CD1c-positive myeloid dendritic cell (primary cell): ENCODE measurements around the gene PLEKHA1.

Experiments used
- DNase-seq: peaks from one replicate; pipeline ENCODE4 v3.0.0-alpha.2; 2016; ENCODE audit errors: extremely low spot score

Gene PLEKHA1

DNA sequence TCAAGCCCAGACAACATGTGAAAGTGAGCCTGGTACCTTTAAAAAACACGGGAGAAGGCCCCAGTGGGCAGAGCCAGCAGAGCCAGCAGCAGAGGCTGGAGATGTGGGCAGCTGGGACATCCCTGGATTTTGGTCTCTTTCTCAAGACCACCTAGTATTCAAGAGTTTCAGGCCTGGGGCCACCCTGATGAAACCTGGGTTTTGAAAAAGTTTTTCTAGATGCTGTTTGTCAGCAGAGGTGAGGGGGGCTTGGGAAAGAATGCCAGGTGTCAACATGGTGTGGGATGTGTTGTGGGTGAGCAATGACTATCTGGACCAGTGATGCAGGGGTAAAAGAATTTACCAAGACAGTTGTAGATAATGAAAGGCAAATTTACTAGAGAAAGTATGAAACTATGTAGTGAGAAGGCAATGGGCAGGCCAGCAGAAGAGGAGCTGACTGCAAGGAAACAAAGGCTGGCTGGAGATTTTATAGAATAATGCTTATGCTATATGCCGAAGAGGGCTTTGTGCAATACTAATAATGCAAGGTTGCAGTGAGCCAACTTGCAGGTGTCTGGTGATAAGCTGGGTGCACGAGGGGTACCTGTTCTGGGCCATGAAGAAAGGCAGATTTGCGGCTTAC is 28.1 kb upstream of the PLEKHA1 start:
- DNase-seq, result no peak

DNA sequence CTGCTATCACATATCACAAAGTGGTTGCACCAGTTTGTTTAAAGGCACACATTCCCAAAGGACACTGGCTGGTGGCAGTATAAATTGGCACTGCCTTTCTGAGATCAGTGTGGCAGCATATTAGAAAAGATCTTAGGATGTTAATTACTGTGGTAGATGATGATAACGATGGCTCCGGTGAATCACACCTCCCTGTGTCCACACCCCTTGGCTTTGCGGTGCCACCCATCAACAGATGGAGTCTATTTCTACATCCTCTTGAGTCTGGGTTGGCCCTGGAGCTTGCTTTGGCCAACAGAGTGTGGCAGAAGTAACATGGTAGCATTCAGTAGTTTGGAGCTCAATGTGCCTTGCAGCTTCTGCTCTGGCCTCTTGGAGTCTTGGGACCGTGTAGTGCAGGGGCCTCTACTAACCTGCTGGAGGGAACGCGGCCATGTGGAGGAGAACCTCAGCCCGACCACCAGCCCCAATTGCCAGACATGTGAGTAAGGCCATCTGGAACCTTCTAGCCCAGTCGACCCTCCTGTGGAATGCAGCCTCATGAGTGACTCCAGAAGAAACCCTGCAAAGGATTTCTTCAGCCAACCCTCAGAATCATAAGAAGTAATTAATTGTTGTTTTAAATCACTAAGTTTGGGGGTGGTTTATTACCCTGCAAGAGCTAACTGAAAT is 27.2 kb upstream of the PLEKHA1 start:
- no peak for DNase-seq

DNA sequence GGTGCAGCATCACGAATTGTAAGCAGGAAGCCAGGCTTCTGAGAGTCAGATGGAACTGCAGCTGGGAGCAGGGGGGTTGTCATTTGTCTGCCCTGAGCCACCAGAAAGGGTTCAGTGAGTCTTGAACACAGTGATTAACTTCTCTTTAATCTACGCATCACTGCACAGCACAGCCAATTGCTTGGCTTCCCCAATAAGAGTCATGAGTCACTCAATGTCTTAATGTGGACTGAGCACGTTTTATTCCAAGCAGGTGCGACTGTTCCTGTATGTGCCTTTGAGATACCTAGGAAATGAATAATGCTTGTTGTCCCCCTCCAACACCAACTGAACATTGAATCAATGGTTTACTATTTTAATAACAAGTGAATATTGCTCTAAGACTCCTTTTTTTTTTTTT is 26.0 kb upstream of the PLEKHA1 start:
- no peak for DNase-seq

DNA sequence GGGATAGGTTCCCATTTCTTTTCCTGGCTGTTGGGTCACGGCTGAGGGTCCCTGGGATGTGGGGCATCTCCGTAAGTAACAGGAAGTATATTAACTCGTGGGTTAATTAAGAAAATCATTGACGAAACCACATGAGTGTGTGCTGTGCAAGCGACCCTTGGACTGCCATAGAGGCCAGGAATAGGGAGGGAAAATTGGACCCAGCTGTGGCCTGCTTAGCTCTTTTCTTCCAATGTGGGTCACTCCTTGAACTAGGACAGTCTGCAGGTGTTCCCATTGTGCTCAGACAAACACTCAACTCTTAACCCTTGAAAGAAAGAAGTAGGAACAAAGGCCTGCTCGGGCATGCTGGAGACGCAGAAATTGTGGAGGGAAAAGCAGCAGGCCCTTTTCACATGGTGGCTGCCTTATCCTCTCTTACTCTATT is 25.6 kb upstream of the PLEKHA1 start:
- no peak for DNase-seq

DNA sequence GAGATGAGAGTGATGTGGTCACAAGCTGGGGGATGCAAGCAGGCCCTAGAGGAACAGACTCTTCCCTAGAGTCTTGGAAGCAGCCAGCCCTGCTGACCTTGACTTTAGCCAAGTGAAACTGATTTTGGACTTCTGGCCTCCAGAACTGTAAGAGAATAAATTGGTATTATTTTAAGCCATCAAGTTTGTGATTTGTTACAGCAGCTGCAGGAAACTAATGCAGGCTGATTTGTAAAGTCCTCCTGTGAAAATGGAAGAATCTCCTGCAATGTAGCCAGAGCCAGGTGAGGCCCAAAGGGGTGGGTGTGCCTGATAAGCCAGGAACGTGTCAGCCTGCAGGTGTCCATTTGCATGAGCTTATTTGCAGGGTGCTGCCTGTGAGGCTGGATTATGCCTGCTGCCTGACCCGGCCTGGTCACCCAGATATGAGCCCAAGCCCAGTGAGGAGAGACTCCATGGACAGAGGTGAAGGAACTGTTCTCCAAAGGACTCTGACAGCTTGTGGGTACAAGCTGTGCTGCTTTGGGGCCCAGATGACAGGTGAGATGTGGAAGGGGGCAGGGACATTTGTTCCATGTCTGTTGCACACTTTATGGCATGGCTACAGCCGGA is 24.6 kb upstream of the PLEKHA1 start:
- no peak for DNase-seq

DNA sequence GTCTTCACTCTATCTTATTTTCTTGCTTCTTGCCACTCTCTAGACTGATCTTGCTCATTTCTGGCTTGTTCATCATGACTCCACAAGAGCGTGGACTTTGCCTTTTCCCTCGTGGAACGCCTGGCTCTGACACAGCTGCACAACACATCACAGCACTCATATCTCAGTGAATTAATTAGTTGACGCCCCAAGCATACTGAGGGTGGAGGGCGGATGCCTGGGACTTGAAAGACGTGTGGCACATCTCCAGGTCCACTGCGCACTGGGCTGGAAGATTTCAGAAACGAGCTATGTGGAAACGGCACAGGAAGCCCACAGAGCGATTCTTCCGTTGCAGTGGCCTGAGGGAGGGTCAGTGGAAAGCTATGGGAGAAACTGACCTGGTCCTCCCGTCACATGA is 23.6 kb upstream of the PLEKHA1 start:
- DNase-seq, result no peak

DNA sequence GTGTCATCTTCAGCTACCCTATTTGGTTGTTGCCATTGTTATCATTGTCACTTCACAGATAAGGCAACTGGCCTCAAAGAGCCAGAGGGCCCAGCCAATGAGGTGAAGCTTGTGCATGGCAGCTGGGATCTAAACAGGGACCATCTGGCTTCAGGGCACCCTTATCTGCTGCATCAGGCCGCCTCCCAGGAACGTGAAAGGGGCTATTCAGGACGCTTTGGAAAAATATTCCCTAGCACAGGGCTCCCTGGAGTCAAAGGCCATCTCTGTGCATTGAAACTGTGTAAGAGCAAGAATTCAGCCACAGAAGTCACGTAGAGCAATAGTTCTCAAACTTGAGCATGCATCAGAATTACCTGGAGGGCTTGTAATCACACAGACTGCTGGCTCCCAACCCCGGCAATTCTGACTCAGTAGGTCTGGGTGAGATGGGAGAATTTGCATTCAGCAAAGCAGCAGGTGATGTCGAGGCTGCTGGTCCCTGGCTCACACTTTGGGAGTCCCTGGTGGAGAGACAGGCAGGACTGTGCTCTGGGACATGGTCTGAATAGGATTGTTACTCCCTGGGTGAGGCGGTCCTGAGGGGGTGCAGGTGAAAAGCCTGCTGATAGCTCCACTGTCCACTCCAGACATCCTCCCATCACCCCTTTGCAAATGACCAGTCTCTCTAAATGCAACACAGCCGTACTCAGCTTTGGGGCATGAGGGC is 21.5 kb upstream of the PLEKHA1 start:
- DNase-seq, result no peak

DNA sequence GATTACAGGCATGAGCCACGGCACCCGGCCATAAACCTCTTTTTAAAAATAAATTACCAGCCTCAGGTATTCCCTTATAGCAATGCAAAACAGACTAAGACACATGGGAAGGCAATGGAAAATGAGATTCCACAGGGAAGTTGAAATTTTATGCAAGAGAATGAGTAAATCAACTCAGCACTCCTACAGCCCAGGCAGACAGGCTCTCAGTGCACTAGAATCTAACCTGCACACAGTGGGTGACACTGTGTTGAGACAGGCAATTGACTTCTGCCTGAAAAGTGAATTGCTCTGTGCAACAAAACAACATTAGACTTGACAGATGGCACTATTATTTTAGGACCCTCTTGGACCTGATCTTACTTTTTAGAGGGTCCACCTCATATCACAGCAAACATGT is 20.1 kb upstream of the PLEKHA1 start:
- no peak for DNase-seq

DNA sequence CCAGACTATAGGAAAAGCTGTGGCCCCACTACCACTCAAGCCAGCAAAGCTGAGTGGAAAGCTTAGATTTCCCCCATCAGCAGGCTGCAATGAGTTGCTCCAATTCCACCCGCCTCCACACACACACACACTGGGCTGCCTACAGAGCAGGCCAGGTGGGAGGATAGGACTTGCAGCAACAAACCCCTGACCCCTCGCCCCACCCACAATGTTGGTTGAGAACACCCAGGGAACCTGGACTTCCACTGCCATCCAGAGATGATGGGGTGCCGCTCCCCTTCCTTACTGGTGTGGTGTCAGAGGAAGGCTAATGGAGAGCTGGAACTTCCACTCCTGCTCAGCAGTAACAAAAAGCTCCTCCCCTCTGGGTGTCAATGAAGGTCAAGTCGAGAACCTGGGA is 16.8 kb upstream of the PLEKHA1 start:
- DNase-seq, result no peak

DNA sequence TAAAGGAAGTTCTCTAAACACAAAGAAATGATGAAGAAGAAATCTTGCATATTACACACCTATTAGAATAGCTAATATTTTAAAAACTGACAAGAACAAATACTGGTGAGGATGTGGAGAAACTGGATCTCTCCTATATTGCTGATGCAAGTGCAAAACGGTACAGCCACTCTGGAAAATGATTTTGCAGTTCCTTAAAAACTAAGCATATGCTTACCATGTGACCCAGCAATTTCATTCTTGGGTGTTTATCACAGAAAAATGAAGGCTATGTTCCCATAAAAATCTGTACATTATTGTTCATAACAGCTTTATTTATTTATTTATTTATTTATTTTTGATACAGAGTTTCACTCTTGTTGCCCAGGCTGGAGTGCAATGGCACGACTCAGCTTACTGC is 14.9 kb upstream of the PLEKHA1 start:
- no peak for DNase-seq

DNA sequence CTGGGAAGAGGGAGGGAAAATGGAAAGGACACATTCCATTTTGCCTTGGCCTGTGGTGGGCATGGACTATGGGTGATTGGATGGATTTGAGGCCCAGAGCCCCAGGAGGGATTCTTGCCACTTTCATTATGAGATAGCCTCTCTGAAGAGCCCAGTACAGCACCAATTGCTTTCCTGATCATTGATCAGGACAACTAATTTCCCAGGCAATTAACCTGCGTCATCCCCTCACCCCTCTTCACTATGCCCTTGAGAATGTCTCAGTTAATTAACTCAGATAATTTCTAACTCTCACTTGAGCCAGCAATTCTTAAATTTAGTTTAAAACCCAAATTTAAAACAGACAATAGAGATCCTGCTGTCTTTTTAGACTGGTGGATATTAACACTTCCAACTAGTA is 13.5 kb upstream of the PLEKHA1 start:
- DNase-seq, result no peak

DNA sequence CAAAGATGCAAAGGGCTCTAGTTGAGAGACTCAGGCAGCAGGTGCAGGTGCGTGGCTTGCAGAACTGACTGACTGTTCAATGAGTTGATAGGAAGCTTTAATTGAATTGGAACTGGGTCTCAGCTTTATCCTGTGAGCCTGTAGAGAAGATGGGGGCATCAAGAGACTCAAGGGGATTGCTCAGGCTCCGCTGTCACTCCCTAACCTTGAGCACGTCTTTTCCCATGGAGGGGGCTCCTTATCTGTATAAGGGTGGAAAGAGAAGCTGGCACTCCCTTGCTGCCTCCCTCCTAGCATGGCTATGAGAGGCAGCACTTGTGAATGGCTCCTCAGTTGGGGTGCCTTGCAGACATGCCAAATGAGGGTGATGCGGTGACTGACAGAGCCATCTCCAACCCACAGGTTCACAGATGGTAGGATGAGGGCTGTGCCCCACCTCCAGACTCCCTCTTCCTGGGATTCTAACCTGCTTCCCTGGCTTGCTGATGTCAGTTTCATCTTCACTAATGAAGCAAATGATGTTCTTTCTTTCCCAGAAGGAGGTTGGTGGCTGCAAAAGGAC is 12.4 kb upstream of the PLEKHA1 start:
- no peak for DNase-seq

DNA sequence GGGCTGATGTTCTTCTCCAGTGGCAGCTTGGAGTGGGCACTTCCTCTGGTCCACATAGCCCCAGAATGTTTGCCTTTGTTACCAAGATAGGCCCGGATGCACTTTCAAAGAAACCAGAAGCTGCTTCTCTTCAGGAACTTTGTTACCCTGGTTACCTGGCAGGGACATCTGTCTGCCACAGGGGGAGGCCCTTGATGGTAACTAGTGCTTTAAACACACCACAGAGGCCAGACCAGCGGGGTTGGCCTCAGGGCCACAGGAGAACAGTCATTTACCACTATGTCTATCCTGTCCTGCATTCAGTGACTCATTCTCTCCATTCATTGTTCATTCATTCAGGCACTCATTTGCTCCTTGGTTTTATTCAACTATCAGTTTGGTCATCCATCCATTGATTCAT is 11.9 kb upstream of the PLEKHA1 start:
- no peak for DNase-seq

DNA sequence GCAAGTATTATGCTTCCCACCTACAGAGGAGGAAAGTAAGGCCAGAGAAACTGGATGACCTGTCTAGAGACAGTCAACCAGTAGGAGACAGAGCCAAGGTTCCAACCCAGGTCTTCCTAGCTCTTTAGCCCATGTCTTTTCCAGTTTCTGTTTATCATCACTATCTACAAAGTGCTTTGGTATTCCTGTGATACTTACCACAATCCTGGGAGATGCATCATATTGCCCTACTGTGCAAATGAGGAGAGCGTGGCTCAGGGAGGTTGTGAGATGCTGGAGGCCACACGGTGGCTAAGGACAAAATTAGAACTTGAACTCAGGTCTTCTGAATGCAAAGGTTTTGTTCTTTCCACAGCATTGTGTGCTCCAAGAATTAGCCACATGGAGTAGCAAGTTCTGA is 11.2 kb upstream of the PLEKHA1 start:
- DNase-seq, result no peak

DNA sequence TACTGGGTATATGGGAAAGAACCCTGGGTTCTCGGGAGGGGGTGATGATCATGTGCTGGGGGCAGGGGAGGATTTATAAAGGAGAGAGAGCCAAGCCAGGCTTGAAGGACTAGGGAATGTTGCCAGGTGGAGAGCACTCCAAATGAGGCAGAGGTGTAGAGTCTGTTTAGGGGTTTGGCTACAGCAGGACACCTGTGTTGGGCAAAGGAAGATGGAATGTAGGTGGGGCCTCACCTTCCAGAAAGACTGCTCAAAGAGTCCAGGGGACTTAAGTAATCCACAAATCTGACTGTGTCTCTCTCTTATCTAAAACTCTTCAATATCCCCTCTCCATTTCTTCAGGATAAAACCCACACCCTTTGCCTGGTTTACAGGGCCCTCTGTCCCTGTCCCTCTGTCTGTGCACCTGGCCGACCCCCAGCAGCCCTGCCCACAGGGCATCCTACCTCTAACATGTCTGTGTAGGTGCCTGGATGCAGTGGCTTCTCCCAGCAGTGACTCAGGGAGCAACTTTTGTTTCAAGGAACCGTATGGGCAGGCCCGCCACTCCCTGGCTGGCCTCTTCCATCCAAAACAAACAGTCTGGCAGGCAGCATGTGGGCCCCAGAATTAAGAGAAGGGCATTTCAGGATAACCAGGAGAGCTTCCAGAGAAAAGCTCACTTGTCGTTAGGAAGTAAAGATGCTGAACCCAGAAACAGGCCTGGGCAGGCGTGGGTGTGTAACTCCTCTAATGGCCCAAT is 10.6 kb upstream of the PLEKHA1 start:
- DNase-seq, result no peak

DNA sequence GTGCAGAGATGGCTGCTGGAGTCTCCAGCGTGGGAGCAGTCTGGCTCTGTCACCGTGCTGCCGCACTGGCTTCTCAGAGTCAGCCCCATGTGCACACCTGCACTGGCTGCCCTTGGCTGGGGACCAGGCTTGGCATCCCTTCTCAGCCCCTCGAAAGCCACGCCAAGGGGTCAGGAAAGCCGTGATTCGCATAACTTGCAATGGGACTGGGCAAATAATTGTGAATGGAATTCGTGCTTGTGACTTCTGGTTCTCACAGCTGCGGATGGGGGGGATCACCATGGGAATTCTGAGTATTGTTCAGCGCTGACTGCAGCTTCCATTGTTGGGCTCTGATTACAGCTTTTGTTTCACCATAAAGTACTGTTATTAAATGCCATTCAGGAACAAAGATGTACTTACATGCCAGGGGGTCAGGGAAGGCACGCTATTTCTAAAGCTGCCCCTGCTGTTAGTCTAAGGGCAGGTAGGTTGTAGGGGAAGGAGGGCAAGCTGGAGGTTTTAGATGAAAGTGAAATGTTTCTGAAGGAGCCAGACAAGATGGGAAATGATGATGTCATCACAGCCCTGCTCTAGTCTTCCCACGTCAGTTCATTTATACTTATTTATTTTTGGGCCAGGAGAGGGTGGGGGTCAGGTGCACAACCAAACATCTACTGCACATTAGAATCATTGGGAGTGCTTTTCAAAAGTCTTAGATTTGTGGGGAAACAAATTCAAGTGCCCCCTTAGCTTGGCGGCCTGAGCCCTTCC is 5.8 kb upstream of the PLEKHA1 start:
- no peak for DNase-seq

DNA sequence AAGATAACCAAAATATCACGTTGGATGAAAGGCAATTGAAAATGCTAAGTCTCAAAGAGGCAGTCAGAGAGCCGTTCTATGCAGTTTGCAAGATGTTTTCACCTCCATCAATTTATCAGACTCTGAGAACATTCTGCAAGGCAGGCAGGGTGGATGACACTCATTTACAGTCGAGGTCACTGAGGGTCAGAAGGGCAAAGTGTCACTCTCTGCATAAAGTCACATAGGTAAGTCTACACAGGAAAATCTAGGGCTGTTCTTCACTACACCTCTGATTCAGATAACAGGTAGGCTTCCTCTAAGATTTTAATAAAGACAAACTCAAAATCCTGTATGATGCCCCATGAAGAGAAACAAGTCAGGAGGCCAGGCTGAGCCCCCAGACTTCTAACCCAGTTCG is 1.4 kb upstream of the PLEKHA1 start:
- DNase-seq, result no peak

DNA sequence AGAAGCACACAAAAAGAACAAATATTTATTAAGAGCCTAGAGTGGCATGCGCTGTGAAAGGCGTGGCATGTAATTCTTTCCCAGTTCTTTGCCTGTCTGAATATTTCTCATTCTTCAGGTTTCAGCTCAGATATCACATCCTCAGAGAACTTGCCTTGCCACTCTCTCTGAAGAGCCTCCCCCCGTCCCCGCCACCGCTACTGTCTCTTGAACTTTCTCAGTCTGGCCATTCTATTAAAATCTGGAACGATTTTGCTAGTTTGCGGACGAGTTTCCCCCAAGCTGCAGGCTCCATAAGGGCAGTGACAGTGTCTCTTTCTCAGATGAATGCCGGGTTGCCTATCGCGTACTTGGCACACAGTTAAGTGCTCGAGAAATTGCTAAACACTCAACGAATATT is 787 bp upstream of the PLEKHA1 start:
- DNase-seq, result no peak

DNA sequence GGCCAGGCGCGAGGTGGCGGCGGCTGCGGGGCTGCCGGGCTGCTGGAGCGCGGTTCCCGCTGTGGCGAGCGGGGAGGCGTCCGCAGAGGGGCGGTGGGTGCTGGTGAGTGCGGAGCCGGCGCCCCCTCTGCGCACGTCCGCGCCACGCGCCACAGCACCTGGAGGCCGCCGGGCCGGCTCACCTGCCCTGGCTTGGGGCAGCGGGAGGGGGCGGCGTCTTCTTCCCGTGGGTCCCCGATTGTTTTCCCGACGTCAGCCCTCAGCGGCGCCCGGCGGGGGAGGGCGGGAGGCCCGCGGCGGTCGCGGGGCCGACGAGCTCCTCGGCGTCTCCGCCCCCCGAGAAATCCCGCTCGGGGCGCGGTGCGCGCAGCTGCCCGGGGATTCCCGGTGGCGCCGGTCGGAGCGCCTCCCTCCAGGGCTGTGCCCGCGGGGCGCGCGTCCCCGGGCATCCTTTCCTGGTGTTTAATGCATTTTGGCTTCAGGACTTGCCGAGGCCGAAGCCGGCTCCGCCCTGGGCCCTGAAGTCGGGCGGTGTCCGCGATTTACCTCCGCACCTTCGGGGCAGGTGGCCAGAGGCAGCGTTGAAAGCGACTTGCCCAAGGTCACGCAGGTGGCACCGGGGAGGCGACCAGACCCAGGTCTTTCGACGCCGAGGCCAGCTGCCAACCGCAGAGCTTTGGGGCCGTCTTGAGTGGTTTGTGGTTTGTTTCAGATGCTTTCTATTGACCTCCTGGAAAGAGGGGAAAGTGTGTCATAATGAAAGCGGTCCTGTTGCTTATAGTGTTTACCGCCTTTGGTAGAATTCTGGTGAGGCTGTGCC is 561 bp downstream of the PLEKHA1 start:
- DNase-seq, result peak; percentile 70

DNA sequence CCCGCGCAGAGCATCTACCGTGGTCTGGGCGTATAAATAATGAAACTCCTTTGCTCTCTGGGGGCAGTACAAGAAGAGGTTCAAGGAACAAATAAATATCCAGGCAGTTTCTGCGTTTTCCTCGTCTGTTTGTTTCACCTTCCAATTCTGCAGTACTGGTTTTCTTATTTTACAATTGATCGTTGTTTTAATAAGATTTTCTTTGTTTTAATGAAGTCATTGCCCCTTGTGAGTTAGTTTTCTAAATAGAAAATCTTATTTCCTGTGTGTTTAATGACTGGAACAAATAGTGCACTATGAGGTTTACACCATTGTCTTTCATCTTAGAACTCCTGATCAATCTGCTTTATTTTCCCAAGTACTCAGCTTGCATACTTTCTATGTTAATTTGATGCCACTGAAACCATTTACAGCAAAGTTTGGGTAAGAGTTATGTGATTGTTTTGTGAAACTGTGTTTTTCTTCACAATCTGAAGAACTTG is 1.2 kb downstream of the PLEKHA1 start:
- no peak for DNase-seq
